ENCODE data around the gene TREX2.

DNA sequence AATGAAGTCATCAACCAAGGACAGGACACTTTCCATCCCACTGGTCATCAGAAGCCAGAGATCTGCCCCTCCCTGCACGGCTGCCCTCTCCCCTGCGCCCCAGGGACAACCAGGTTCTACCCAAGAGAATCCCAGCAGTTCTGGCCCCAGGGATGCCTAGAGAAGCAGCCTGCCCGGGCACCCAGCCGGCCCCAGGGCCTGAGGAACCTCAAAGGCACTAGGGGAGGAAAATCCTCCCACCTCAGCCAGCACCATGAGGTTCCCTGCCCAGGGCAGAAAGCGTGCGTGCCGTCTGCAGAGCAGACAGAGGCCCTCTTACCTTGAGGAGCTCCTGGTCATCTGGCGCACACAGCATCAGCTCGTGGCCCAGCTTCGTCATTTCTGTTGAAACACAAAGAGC, 16.4 kb upstream of the TREX2 start:
- TF ChIP-seq, protein P1, sequence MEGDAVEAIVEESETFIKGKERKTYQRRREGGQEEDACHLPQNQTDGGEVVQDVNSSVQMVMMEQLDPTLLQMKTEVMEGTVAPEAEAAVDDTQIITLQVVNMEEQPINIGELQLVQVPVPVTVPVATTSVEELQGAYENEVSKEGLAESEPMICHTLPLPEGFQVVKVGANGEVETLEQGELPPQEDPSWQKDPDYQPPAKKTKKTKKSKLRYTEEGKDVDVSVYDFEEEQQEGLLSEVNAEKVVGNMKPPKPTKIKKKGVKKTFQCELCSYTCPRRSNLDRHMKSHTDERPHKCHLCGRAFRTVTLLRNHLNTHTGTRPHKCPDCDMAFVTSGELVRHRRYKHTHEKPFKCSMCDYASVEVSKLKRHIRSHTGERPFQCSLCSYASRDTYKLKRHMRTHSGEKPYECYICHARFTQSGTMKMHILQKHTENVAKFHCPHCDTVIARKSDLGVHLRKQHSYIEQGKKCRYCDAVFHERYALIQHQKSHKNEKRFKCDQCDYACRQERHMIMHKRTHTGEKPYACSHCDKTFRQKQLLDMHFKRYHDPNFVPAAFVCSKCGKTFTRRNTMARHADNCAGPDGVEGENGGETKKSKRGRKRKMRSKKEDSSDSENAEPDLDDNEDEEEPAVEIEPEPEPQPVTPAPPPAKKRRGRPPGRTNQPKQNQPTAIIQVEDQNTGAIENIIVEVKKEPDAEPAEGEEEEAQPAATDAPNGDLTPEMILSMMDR (IDR thresholded peaks at IDR 0.05 in 4 of 5, conservative IDR thresholded peaks at IDR 0.05 in 1 of 5) = no peak
- no peak for TF ChIP-seq POLR2A (IDR thresholded peaks at IDR 0.05)
